Activated CD8-positive, alpha-beta memory T cell treated with anti-CD3 and anti-CD28 coated beads, Interleukin-2, amount 10 ng/mL, durations not matched to agents 7 days and 5 days (primary cell): ENCODE measurements around the gene KIF6. TPM values are rescaled to one million over a fixed set of nuclear protein-coding genes. Genes with fewer than 3 reads are reported as not detected.
"Not testable (repeated sequence)": the region's sequence is repeated elsewhere in the genome, so short reads cannot be mapped to it uniquely, and the experiment has no call there.

Source experiments
- ATAC-seq: fragments of 150-1000 bp; cut with Tn5 transposase; one replicate; pipeline ENCODE4 v1.10.0; 2021; ENCODE audit warnings: moderate library complexity
- CTCF ChIA-PET: fragments of 350-600 bp; sonication (Branson Sonifier 250); formaldehyde crosslinking; loops from one replicate; lab custom pipeline; 2021; ENCODE audit warnings: antibody characterized with exemption; lab: Charles Lee
- DNase-seq: peaks from one replicate; pipeline ENCODE4 v3.0.0-alpha.2; 2020
- H3K27ac Mint-ChIP-seq: one replicate; pipeline ENCODE4 v1.8.0; 2021; ENCODE audit warnings: mild to moderate bottlenecking, mixed read lengths
- H3K27me3 Mint-ChIP-seq: one replicate; pipeline ENCODE4 v1.8.0; 2021; ENCODE audit warnings: mixed read lengths
- H3K36me3 Mint-ChIP-seq: one replicate; pipeline ENCODE4 v1.8.0; 2021; ENCODE audit warnings: mild to moderate bottlenecking, mixed read lengths
- H3K4me1 Mint-ChIP-seq: one replicate; pipeline ENCODE4 v1.8.0; 2021; ENCODE audit warnings: mixed read lengths
- H3K4me3 Mint-ChIP-seq: one replicate; pipeline ENCODE4 v1.8.0; 2021; ENCODE audit warnings: mild to moderate bottlenecking, moderate library complexity, mixed read lengths
- H3K9me3 Mint-ChIP-seq: one replicate; pipeline ENCODE4 v1.8.0; 2022; ENCODE audit warnings: low read depth, mixed read lengths
- total RNA-seq, 2 experiments: library from RNA; stranded (reverse); gene quantifications; one replicate each; pipeline ENCODE4 v1.2.3, GENCODE V29; 2021

KIF6 gene
- total RNA-seq, 2 experiments from 2014 or later, result not detected

GRCh38 chr6:39301606-39302005 lies 423.6 kb downstream of the KIF6 start:
- no peak for DNase-seq
- Mint-ChIP-seq H3K27me3 (peaks cover 8% of the 10 kb centered on the region), H3K36me3 (no peaks in the 10 kb centered on the region), H3K4me3 (no peak overlapping the region), H3K4me1 (peaks cover 5% of the 10 kb centered on the region), H3K27ac (no peak overlapping the region), H3K9me3 (no peaks in the 10 kb centered on the region)
- ATAC-seq, result no peak
- CTCF ChIA-PET, result interaction anchor here (1.0 to 13.4 kb wide), 10 partner anchors 8 to 429 kb away, joined by 3 to 306 read pairs (median 11); partner anchors contain the start of gene KCNK5

- CTCF ChIA-PET, result interaction anchor here (0.9 to 13.4 kb wide), 5 partner anchors 9 to 131 kb away, joined by 3 to 306 read pairs (median 7); partner anchors contain the start of gene KCNK5
- Mint-ChIP-seq H3K27ac (no peak overlapping the region), H3K9me3 (no peaks in the 10 kb centered on the region), H3K36me3 (no peaks in the 10 kb centered on the region), H3K27me3 (peaks cover 6% of the 10 kb centered on the region), H3K4me3 (no peak overlapping the region), H3K4me1 (peaks cover 5% of the 10 kb centered on the region)
- no peak for DNase-seq
- no peak for ATAC-seq
Measured at GRCh38 chr6:39300739-39301138, 424.5 kb downstream of the KIF6 start.

GRCh38 chr6:39298061-39298460 lies 427.1 kb downstream of the KIF6 start:
- DNase-seq (no peak), ATAC-seq (no peak)
- peaks cover 4% of the 10 kb centered on the region for H3K4me1 Mint-ChIP-seq
- no peaks in the 10 kb centered on the region for H3K9me3 Mint-ChIP-seq
- H3K36me3 Mint-ChIP-seq, result no peaks in the 10 kb centered on the region
- H3K27ac Mint-ChIP-seq, result no peak overlapping the region
- H3K4me3 Mint-ChIP-seq, result no peak overlapping the region
- H3K27me3 Mint-ChIP-seq, result peaks cover 9% of the 10 kb centered on the region
- CTCF ChIA-PET, result interaction anchor here (1.0 to 1.2 kb wide), 3 partner anchors 11 to 132 kb away, joined by 3 read pairs; no protein-coding TSS in a partner anchor

DNA sequence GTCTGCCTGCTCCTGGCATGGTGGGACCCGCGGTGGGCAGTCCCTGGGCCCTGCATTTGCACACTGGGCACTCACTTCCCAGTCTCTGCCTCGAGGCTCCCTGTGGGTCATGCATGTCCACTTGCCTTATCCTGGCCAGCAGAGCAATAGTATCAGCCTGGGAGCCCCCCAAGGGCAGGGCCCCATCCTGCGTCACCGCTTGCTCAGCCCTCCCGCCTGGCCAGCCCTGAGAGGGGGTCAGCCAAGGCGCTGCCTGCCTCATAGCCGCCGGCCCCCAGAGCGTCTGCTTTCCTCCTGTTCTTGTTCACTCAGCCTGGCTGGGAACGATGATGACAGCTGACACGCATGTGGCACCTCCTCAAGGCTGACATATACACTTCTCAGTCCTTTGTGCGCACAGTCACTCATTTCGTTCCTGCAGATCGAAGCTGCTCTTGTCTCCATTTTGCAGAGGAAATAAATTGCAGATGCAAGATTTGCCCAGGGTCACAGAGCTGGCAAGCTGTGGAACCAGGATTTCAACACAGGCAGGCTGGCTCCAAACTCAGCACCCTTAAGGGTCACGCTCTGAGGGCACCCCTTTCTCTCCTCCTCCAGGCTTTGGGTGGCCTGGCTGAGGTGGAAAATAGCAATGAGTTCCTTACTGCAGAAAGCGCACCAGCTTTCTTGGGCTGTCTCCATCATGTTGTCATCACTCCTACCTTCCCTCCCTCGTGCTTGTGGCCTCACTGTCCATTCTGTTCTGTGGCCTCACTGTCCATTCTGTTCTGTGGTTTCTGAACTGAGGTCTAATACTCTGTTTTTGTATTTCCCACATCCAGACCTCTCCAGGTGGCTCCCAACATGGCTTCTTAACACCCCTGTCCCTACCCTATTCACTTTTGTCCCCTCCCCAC lies 428.2 kb downstream of the KIF6 start:
- CTCF ChIA-PET, result interaction anchor here (1.0 kb wide), 2 partner anchors 12 to 131 kb away, joined by 3 read pairs; no protein-coding TSS in a partner anchor
- ATAC-seq, result no peak
- peaks cover 14% of the 10 kb centered on the region for H3K27me3 Mint-ChIP-seq
- no peaks in the 10 kb centered on the region for H3K9me3 Mint-ChIP-seq
- no peak overlapping the region for H3K4me3 Mint-ChIP-seq
- no peaks in the 10 kb centered on the region for H3K4me1 Mint-ChIP-seq
- no peak overlapping the region for H3K27ac Mint-ChIP-seq
- H3K36me3 Mint-ChIP-seq, result no peaks in the 10 kb centered on the region
- no peak for DNase-seq

GRCh38 chr6:39295611-39296011 lies 429.6 kb downstream of the KIF6 start:
- no peak for DNase-seq
- Mint-ChIP-seq H3K9me3 (no peaks in the 10 kb centered on the region), H3K4me1 (no peaks in the 10 kb centered on the region), H3K27ac (no peak overlapping the region), H3K27me3 (peaks cover 13% of the 10 kb centered on the region), H3K4me3 (no peak overlapping the region), H3K36me3 (no peaks in the 10 kb centered on the region)
- no peak for ATAC-seq
- CTCF ChIA-PET, result interaction anchor here (0.9 kb wide), 1 partner anchor 76 kb away, joined by 3 read pairs; no protein-coding TSS in a partner anchor

DNA sequence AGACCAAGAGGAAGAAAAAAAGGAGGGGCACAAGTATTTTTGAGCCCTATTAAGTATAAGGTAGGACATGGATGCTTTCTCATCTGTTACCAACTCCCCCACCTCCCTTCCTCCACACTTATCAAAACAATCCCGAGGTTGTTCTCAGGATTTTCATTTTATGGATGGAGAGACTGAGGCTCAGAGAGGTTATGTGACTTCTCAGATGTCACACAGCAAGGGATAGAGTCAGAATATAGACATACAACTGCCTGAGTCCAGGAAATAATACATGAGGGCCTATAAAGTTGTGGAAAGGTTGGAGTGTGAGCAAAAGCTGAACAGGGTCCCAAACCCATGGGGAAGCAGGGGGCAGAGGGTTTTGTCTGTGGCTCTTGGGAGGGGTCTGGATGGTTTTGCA lies 430.3 kb downstream of the KIF6 start:
- Mint-ChIP-seq H3K27me3 (peaks cover 12% of the 10 kb centered on the region), H3K36me3 (no peaks in the 10 kb centered on the region), H3K4me1 (peaks cover 1% of the 10 kb centered on the region), H3K27ac (no peak overlapping the region), H3K9me3 (no peaks in the 10 kb centered on the region), H3K4me3 (no peak overlapping the region)
- CTCF ChIA-PET, result interaction anchor here (0.9 to 1.9 kb wide), 2 partner anchors 8 to 76 kb away, joined by 3 to 4 read pairs; no protein-coding TSS in a partner anchor
- ATAC-seq (no peak), DNase-seq (no peak)

- DNase-seq (no peak), ATAC-seq (no peak)
- H3K9me3 Mint-ChIP-seq, result no peaks in the 10 kb centered on the region
- peaks cover 9% of the 10 kb centered on the region for H3K4me1 Mint-ChIP-seq
- H3K27ac Mint-ChIP-seq, result no peak overlapping the region
- CTCF ChIA-PET, result interaction anchor here (1.0 to 1.9 kb wide), 2 partner anchors 9 to 134 kb away, joined by 3 to 4 read pairs; no protein-coding TSS in a partner anchor
- H3K27me3 Mint-ChIP-seq, result peaks cover 12% of the 10 kb centered on the region
- no peak overlapping the region for H3K4me3 Mint-ChIP-seq
- H3K36me3 Mint-ChIP-seq, result no peaks in the 10 kb centered on the region
Measured at GRCh38 chr6:39294133-39294532, 431.1 kb downstream of the KIF6 start.

DNA sequence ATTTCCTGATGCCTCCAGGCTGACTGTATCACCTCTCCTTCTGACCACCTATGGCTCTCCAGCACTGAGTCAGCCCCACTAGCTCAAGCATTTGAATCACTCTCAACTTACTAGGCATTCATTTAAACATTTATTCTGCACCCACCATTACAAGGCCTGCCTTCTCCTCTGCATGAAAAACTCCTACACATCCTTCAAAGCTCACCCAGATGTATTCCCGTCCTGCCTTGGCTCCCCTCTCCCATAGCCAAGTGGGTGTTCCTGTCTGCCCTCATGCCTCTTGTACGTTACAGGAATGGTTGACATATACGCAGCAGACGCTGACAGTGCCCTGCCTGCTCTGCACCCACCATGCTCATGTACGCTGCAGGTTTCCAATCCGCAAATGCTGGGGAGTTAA lies 432.6 kb downstream of the KIF6 start:
- H3K27me3 Mint-ChIP-seq, result peaks cover 9% of the 10 kb centered on the region
- H3K4me1 Mint-ChIP-seq, result peaks cover 14% of the 10 kb centered on the region
- DNase-seq, result no peak
- H3K4me3 Mint-ChIP-seq, result no peak overlapping the region
- no peaks in the 10 kb centered on the region for H3K9me3 Mint-ChIP-seq
- CTCF ChIA-PET, result interaction anchor here (1.9 kb wide), 1 partner anchor 10 kb away, joined by 8 read pairs; no protein-coding TSS in a partner anchor
- no peak for ATAC-seq
- H3K27ac Mint-ChIP-seq, result no peak overlapping the region
- no peaks in the 10 kb centered on the region for H3K36me3 Mint-ChIP-seq

DNA sequence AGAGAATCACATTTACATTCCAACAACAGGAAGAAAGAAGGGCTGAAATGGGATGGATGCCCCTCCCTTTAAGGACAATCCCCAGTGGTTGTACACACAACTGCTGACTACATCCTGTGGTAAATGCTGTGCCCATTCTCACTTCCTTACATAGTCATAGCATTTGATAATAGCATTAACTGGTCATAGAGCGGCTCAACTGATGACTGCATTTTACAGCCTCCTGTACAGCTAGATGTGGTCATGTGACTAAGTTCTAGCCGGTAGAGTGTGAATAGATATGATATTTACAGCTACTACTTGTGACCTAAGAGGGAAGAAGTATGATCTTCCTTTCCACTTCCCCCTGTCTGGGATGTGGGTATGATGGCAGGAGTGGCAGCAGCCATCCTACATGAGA lies 435.7 kb downstream of the KIF6 start:
- peaks cover 14% of the 10 kb centered on the region for H3K4me1 Mint-ChIP-seq
- DNase-seq, result peak; percentile 41
- no peaks in the 10 kb centered on the region for H3K36me3 Mint-ChIP-seq
- H3K27me3 Mint-ChIP-seq, result peaks cover 9% of the 10 kb centered on the region
- ATAC-seq, result peak; percentile 68
- H3K4me3 Mint-ChIP-seq, result no peak overlapping the region
- H3K9me3 Mint-ChIP-seq, result no peaks in the 10 kb centered on the region
- CTCF ChIA-PET, result interaction anchor here (0.9 to 2.0 kb wide), 2 partner anchors 13 to 123 kb away, joined by 3 to 6 read pairs; no protein-coding TSS in a partner anchor
- no peak overlapping the region for H3K27ac Mint-ChIP-seq

DNA sequence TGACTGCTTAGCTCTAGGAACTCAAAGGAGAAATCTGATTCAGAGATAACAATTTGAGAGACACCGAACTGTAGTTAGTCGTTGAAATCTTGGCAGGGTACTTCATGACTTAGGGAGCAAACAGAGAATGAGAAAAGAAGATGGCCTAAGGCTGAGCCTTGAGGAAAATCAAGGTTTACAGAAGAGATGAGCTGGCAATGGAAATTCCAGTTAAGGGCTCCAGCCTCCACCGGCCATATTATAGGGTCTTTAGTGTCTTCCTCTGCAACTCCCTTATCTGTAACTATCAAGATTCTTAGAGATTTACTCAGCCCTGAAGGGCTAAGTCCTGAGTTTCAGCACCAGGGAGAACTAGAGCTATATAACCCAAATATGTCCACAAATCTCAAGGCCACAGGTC lies 437.6 kb downstream of the KIF6 start:
- H3K27ac Mint-ChIP-seq, result no peak overlapping the region

GRCh38 chr6:39286596-39286995 lies 438.6 kb downstream of the KIF6 start:
- ATAC-seq, DNase-seq, H3K36me3 Mint-ChIP-seq, H3K4me3 Mint-ChIP-seq, H3K27me3 Mint-ChIP-seq, H3K27ac Mint-ChIP-seq, H3K9me3 Mint-ChIP-seq: not testable (repeated sequence)
- H3K4me1 Mint-ChIP-seq, result peaks cover 14% of the 10 kb centered on the region
- CTCF ChIA-PET, result interaction anchor here (2.1 kb wide), 1 partner anchor 120 kb away, joined by 6 read pairs; no protein-coding TSS in a partner anchor

More for the DNA sequence above, 437.6 kb downstream of the KIF6 start:
- Mint-ChIP-seq H3K36me3 (no peaks in the 10 kb centered on the region), H3K4me3 (no peak overlapping the region), H3K9me3 (no peaks in the 10 kb centered on the region), H3K27me3 (peaks cover 4% of the 10 kb centered on the region), H3K4me1 (peaks cover 14% of the 10 kb centered on the region)
- ATAC-seq, result no peak
- CTCF ChIA-PET, result interaction anchor here (2.1 kb wide), 1 partner anchor 121 kb away, joined by 6 read pairs; no protein-coding TSS in a partner anchor
- DNase-seq, result no peak

GRCh38 chr6:39282774-39283173 lies 442.4 kb downstream of the KIF6 start:
- ATAC-seq, result no peak
- H3K36me3 Mint-ChIP-seq, result no peaks in the 10 kb centered on the region
- H3K4me3 Mint-ChIP-seq, result no peak overlapping the region
- CTCF ChIA-PET, result no interaction called here
- DNase-seq, result no peak
- no peaks in the 10 kb centered on the region for H3K9me3 Mint-ChIP-seq
- H3K4me1 Mint-ChIP-seq, result peaks cover 2% of the 10 kb centered on the region
- H3K27ac Mint-ChIP-seq, result no peak overlapping the region
- peaks cover 4% of the 10 kb centered on the region for H3K27me3 Mint-ChIP-seq

- H3K4me1 Mint-ChIP-seq, result peaks cover 2% of the 10 kb centered on the region
- peaks cover 4% of the 10 kb centered on the region for H3K27me3 Mint-ChIP-seq
- H3K36me3 Mint-ChIP-seq, result no peaks in the 10 kb centered on the region
- CTCF ChIA-PET, result no interaction called here
- no peak for ATAC-seq
- no peak for DNase-seq
- H3K9me3 Mint-ChIP-seq, result no peaks in the 10 kb centered on the region
- no peak overlapping the region for H3K4me3 Mint-ChIP-seq
- H3K27ac Mint-ChIP-seq, result no peak overlapping the region
Measured at GRCh38 chr6:39281312-39281980, 443.8 kb downstream of the KIF6 start.
